Neuronal stem cell (in vitro differentiated cells): ENCODE results near the gene SNX19.
A peak's percentile ranks its signal among the peaks of the same experiment; 100 is the strongest.

Experiments used
- DNase-seq: peaks from one replicate; pipeline ENCODE4 v3.0.0-alpha.2; 2013; ENCODE audit warnings: low spot score
- H2AFZ ChIP-seq: one replicate; pipeline ENCODE4 v1.6.1; 2013; ENCODE audit warnings: mild to moderate bottlenecking, low read length, inconsistent platforms
- H2AK5ac ChIP-seq: 2 replicates; pipeline ENCODE4 v1.6.1; 2013; ENCODE audit warnings: low read depth, mild to moderate bottlenecking, inconsistent platforms, low read length, moderate library complexity, mixed read lengths
- H2BK120ac ChIP-seq: 2 replicates; pipeline ENCODE4 v1.6.1; 2013; ENCODE audit warnings: low read depth, mild to moderate bottlenecking, inconsistent platforms, low read length, moderate library complexity, mixed read lengths
- H2BK12ac ChIP-seq: one replicate; pipeline ENCODE4 v1.6.1; 2013; ENCODE audit warnings: low read length, inconsistent platforms
- H2BK15ac ChIP-seq: 2 replicates; pipeline ENCODE4 v1.6.1; 2013; ENCODE audit warnings: mild to moderate bottlenecking, low read length, inconsistent platforms, mixed read lengths
- H2BK5ac ChIP-seq: one replicate; pipeline ENCODE4 v1.6.1; 2013; ENCODE audit warnings: inconsistent platforms, mild to moderate bottlenecking, low read length, moderate library complexity
- H3K14ac ChIP-seq: one replicate; pipeline ENCODE4 v1.6.1; 2013; ENCODE audit warnings: low read length, inconsistent platforms
- H3K18ac ChIP-seq: 2 replicates; pipeline ENCODE4 v1.6.1; 2013; ENCODE audit warnings: low read length, inconsistent platforms
- H3K23ac ChIP-seq: 2 replicates; pipeline ENCODE4 v1.6.1; 2013; ENCODE audit warnings: low read depth, mild to moderate bottlenecking, mixed read lengths, low read length, inconsistent platforms; ENCODE audit not compliant: poor library complexity
- H3K27ac ChIP-seq: replicated peaks from 3 replicates; pipeline ENCODE4 v1.5.1; 2013; ENCODE audit warnings: low read length, inconsistent platforms
- H3K27me3 ChIP-seq, 3 experiments: 2 replicates each; pipeline ENCODE4 v1.6.1; 2013; ENCODE audit warnings: low read length in 3 of 3, mild to moderate bottlenecking in 2 of 3, inconsistent platforms in 1 of 3, low read depth in 1 of 3, mixed read lengths in 1 of 3, moderate library complexity in 1 of 3; ENCODE audit not compliant: control insufficient read depth in 3 of 3, insufficient read depth in 3 of 3
- H3K36me3 ChIP-seq, 2 donors: replicated peaks in 1 of 2; 2 replicates each; pipeline ENCODE4 v1.6.1; 2013; ENCODE audit warnings: low read length in 2 of 2; ENCODE audit not compliant: control insufficient read depth in 2 of 2, insufficient read depth in 2 of 2
- H3K4ac ChIP-seq: 2 replicates; pipeline ENCODE4 v1.6.1; 2013; ENCODE audit warnings: inconsistent platforms, mild to moderate bottlenecking, low read length, moderate library complexity
- H3K4me1 ChIP-seq, 2 donors: 1 replicate in 1 of 2; 2 replicates in 1 of 2; pipeline ENCODE4 v1.6.1; 2013; ENCODE audit warnings: low read length in 2 of 2, low read depth in 1 of 2; ENCODE audit not compliant: control insufficient read depth in 2 of 2, insufficient read depth in 1 of 2
- H3K4me2 ChIP-seq: one replicate; pipeline ENCODE4 v1.6.1; 2013; ENCODE audit warnings: mild to moderate bottlenecking, low read length, inconsistent platforms; ENCODE audit not compliant: insufficient read depth, poor library complexity, severe bottlenecking
- H3K4me3 ChIP-seq, 2 donors: 2 replicates each; pipeline ENCODE4 v1.5.1; 2013; ENCODE audit warnings: low read length in 2 of 2, mild to moderate bottlenecking in 2 of 2, inconsistent platforms in 1 of 2, moderate library complexity in 1 of 2
- H3K79me1 ChIP-seq: one replicate; pipeline ENCODE4 v1.6.1; 2013; ENCODE audit warnings: low read depth, mild to moderate bottlenecking, inconsistent platforms, low read length, moderate library complexity
- H3K9ac ChIP-seq: one replicate; pipeline ENCODE4 v1.6.1; 2013; ENCODE audit warnings: mild to moderate bottlenecking, low read depth, low read length, inconsistent platforms; ENCODE audit not compliant: poor library complexity
- H3K9me3 ChIP-seq, 2 donors: replicated peaks in 1 of 2; 2 replicates each; pipeline versions ENCODE3 to v1.6.1; 2013; ENCODE audit warnings: low read length in 2 of 2, mild to moderate bottlenecking in 2 of 2, inconsistent platforms in 1 of 2, low read depth in 1 of 2, mixed read lengths in 1 of 2, moderate library complexity in 1 of 2; ENCODE audit not compliant: control insufficient read depth in 2 of 2, insufficient read depth in 1 of 2
- H4K8ac ChIP-seq: one replicate; pipeline ENCODE4 v1.6.1; 2013; ENCODE audit warnings: low read depth, mild to moderate bottlenecking, inconsistent platforms, low read length, moderate library complexity
- H4K91ac ChIP-seq: one replicate; pipeline ENCODE4 v1.6.1; 2013; ENCODE audit warnings: low read length, low read depth, mild to moderate bottlenecking, inconsistent platforms; ENCODE audit not compliant: poor library complexity
- WGBS, 2 donors: extraction: QIAGEN DNeasy Blood & Tissue Kit; methylation state at CpG; one replicate each; pipeline ENCODE4 v1.1.7; 2013; ENCODE audit warnings: missing lambda C conversion rate in 2 of 2, mixed read lengths in 1 of 2; ENCODE audit not compliant: insufficient read length in 2 of 2, insufficient replicate concordance in 1 of 2; ENCODE audit errors: extremely low coverage in 2 of 2; 5-methylcytosine and 5-hydroxymethylcytosine counted together

The SNX19 gene

GRCh38 chr11:130902380-130902779 is 13.9 kb downstream of the SNX19 start:
- Histone ChIP-seq H4K8ac (no peak overlapping the region), H3K4ac (no peak overlapping the region), H4K91ac (no peak overlapping the region), H3K79me1 (no peaks in the 10 kb centered on the region), H3K4me1 (peaks cover 0 to 4% of the 10 kb centered on the region in 2 donors), H2AFZ (no peak overlapping the region), H3K14ac (no peak overlapping the region), H3K9me3 (no peaks in the 10 kb centered on the region), H3K36me3 (peaks cover 28 to 99% of the 10 kb centered on the region in 2 donors), H2BK15ac (no peak overlapping the region), H3K23ac (no peak overlapping the region), H3K9ac (no peak overlapping the region), H3K4me3 (no peak overlapping the region), H2BK5ac (no peak overlapping the region), H2AK5ac (no peak overlapping the region), H2BK12ac (no peak overlapping the region), H2BK120ac (no peak overlapping the region), H3K18ac (no peak overlapping the region), H3K4me2 (no peak overlapping the region), H3K27ac (no peak overlapping the region), H3K27me3 (no peaks in the 10 kb centered on the region)
- no CpG with 5 or more reads among the region's 3 CpGs for WGBS, 2 donors
- DNase-seq, result no peak

- no peak overlapping the region for H4K91ac ChIP-seq
- no peaks in the 10 kb centered on the region for H3K9me3 ChIP-seq
Observed at GRCh38 chr11:130899106-130899505, 17.2 kb downstream of the SNX19 start.

DNA sequence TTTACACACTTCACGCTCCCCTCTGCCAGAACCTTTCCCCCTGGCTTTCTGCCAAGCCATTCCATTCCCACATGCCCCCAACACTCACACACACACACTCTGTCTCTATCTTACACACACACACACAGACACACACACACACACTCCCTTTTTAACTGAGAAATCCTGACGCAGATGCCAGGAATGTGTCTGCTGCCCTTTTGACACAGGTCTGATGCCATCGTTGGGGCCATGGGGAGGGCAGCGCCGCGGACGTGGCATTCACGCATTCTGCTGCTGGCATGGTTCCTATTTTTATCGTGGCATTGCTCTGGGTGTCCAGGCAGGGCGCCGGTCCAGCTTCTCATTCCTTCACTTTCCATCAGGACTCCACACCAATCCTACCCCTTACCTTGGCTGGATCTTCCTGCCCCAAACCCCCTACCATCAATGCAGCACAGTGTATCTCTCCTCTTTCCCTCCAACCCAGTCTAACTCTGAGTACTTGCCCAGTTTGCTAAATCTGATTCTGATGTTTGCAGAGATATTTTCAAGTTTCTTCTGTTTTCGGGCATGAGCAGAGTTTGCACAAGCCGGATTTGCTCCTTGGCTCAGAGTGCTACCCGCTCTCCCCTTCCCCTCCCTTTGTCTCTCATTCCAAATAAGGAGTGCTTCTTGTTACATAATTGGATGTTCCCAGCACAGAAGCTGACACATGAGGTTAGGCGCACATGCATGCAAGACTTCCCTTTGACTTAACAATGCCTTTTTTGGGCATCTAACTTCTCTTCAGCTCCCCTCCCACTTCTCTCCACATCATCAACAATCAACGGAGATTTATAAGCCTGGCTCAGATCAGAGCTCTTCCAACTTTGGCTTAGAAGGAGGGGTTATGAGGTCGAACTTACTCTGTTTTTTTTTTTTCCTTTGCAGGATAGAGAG is 18.8 kb downstream of the SNX19 start:
- H2AFZ ChIP-seq, result no peak overlapping the region
- H4K91ac ChIP-seq, result peak overlapping the region; percentile 45
- no peaks in the 10 kb centered on the region for H3K79me1 ChIP-seq
- no peak overlapping the region for H2BK5ac ChIP-seq
- no CpG with 5 or more reads among the region's 17 CpGs for WGBS, 2 donors
- no peaks in the 10 kb centered on the region for H3K9me3 ChIP-seq
- DNase-seq, result no peak
- no peak overlapping the region for H3K27ac ChIP-seq
- no peak overlapping the region for H2BK12ac ChIP-seq
- H3K14ac ChIP-seq, result no peak overlapping the region
- H3K4me2 ChIP-seq, result no peak overlapping the region
- H3K27me3 ChIP-seq, result no peaks in the 10 kb centered on the region
- H2BK15ac ChIP-seq, result no peak overlapping the region
- no peak overlapping the region for H3K4ac ChIP-seq
- H3K4me3 ChIP-seq, result no peak overlapping the region
- H3K9ac ChIP-seq, result no peak overlapping the region
- peaks cover 17 to 19% of the 10 kb centered on the region in 2 donors for H3K4me1 ChIP-seq
- no peak overlapping the region for H3K23ac ChIP-seq
- no peak overlapping the region for H2AK5ac ChIP-seq
- H2BK120ac ChIP-seq, result no peak overlapping the region
- H4K8ac ChIP-seq, result no peak overlapping the region
- H3K36me3 ChIP-seq, result peaks cover 18 to 90% of the 10 kb centered on the region in 2 donors
- H3K18ac ChIP-seq, result no peak overlapping the region

More at GRCh38 chr11:130899106-130899505, 17.2 kb downstream of the SNX19 start:
- no peak overlapping the region for H2BK15ac ChIP-seq
- H2BK120ac ChIP-seq, result no peak overlapping the region
- H3K18ac ChIP-seq, result no peak overlapping the region
- H3K4me2 ChIP-seq, result no peak overlapping the region
- no peak overlapping the region for H2AK5ac ChIP-seq
- H2BK12ac ChIP-seq, result no peak overlapping the region
- H3K36me3 ChIP-seq, result peaks cover 26 to 94% of the 10 kb centered on the region in 2 donors
- no peak overlapping the region for H3K14ac ChIP-seq
- no peak overlapping the region for H3K4me3 ChIP-seq
- DNase-seq, result no peak
- H3K4ac ChIP-seq, result no peak overlapping the region
- H2AFZ ChIP-seq, result no peak overlapping the region
- H3K27me3 ChIP-seq, result no peaks in the 10 kb centered on the region
- H3K23ac ChIP-seq, result no peak overlapping the region
- H4K8ac ChIP-seq, result no peak overlapping the region
- H3K9ac ChIP-seq, result no peak overlapping the region
- no peak overlapping the region for H3K27ac ChIP-seq
- no peaks in the 10 kb centered on the region for H3K79me1 ChIP-seq
- H2BK5ac ChIP-seq, result no peak overlapping the region
- no CpG with 5 or more reads among the region's 4 CpGs for WGBS, 2 donors
- H3K4me1 ChIP-seq, result peaks cover 3 to 9% of the 10 kb centered on the region in 2 donors

GRCh38 chr11:130894322-130895025 is 21.8 kb downstream of the SNX19 start:
- Histone ChIP-seq H3K9ac (no peak overlapping the region), H2BK120ac (no peak overlapping the region), H3K4me3 (no peak overlapping the region), H4K8ac (no peak overlapping the region), H3K18ac (no peak overlapping the region), H3K36me3 (peaks cover 12 to 84% of the 10 kb centered on the region in 2 donors), H3K79me1 (no peaks in the 10 kb centered on the region), H2BK5ac (no peak overlapping the region), H2BK15ac (no peak overlapping the region), H2AK5ac (no peak overlapping the region), H3K4ac (no peak overlapping the region), H3K14ac (no peak overlapping the region), H2AFZ (no peak overlapping the region), H3K23ac (no peak overlapping the region), H4K91ac (no peak overlapping the region), H3K27ac (no peak overlapping the region), H3K4me1 (peaks cover 20 to 25% of the 10 kb centered on the region in 2 donors), H2BK12ac (no peak overlapping the region), H3K27me3 (no peaks in the 10 kb centered on the region), H3K4me2 (no peak overlapping the region), H3K9me3 (no peaks in the 10 kb centered on the region)
- DNase-seq, result peak; percentile 76
- no CpG with 5 or more reads among the region's 6 CpGs for WGBS, 2 donors
